Astrocyte of the cerebellum (primary cell): ENCODE results near the gene SKIC3.

Experiments used
- DNase-seq: peaks from one replicate; pipeline ENCODE4 v3.0.0-alpha.2; 2011; ENCODE audit warnings: low read depth
- H3K4me3 ChIP-seq: 2 replicates; pipeline ENCODE4 v1.5.1; 2011; ENCODE audit warnings: mild to moderate bottlenecking, low read depth, low read length, moderate library complexity
- CTCF ChIP-seq: IDR thresholded peaks from 2 replicates; pipeline ENCODE4 v1.5.1; 2012; ENCODE audit warnings: low read length, low read depth, moderate library complexity, mild to moderate bottlenecking; ENCODE audit errors: missing control alignments
- in situ Hi-C: cut with HindIII; loops from 2 replicates; pipeline ENCODE4 v1.10.0; 2017; ENCODE audit warnings: low sequenced_read_pairs

SKIC3 gene

GRCh38 chr5:95537501-95537900, 17.3 kb downstream of the SKIC3 start:
- DNase-seq, result no peak
- H3K4me3 ChIP-seq, result no peak overlapping the region
- no peak for TF ChIP-seq CTCF
- in situ Hi-C loops, result no loop called here

- in situ Hi-C loops, result no loop called here
- TF ChIP-seq CTCF, result no peak
- no peak for DNase-seq
- H3K4me3 ChIP-seq, result no peak overlapping the region
These were observed 21.0 kb downstream of the SKIC3 start for GRCh38 chr5:95533761-95534160.

GRCh38 chr5:95533106-95533505, 21.7 kb downstream of the SKIC3 start:
- in situ Hi-C loops, result no loop called here
- H3K4me3 ChIP-seq, result no peak overlapping the region
- no peak for DNase-seq
- no peak for TF ChIP-seq CTCF

GRCh38 chr5:95532415-95532814, 22.4 kb downstream of the SKIC3 start:
- in situ Hi-C loops, result no loop called here
- no peak overlapping the region for H3K4me3 ChIP-seq
- TF ChIP-seq CTCF, result no peak
- no peak for DNase-seq

GRCh38 chr5:95531491-95531890, 23.3 kb downstream of the SKIC3 start:
- in situ Hi-C loops, result no loop called here
- no peak for TF ChIP-seq CTCF
- no peak overlapping the region for H3K4me3 ChIP-seq
- DNase-seq, result no peak

- no peak for TF ChIP-seq CTCF
- no peak for DNase-seq
- no peak overlapping the region for H3K4me3 ChIP-seq
- in situ Hi-C loops, result no loop called here
These were observed 24.4 kb downstream of the SKIC3 start for GRCh38 chr5:95530416-95530815.

GRCh38 chr5:95528565-95528964, 26.2 kb downstream of the SKIC3 start:
- no peak for DNase-seq
- no peak for TF ChIP-seq CTCF
- in situ Hi-C loops, result no loop called here
- no peak overlapping the region for H3K4me3 ChIP-seq
